Uterus (tissue), 2 donors: ENCODE data around the gene ZFPL1.

Experiments
- CTCF ChIP-seq, 4 experiments: fragments of 200-600 bp in 2 of 4; fragments of 450-650 bp in 2 of 4; sonication (generic) in 2 of 4; IDR thresholded peaks; one replicate each; pipeline ENCODE4 v1.5.1; 2016 to 2019; ENCODE audit warnings: antibody characterized with exemption in 4 of 4, mild to moderate bottlenecking in 2 of 4, moderate library complexity in 1 of 4
- POLR2A ChIP-seq, 2 donors: fragments of 450-650 bp; IDR thresholded peaks; one replicate each; pipeline ENCODE4 v1.6.1; 2016; ENCODE audit warnings: antibody characterized with exemption in 2 of 2, mild to moderate bottlenecking in 1 of 2, moderate library complexity in 1 of 2

- no peak for TF ChIP-seq POLR2A (IDR thresholded peaks at IDR 0.05)
- TF ChIP-seq CTCF (IDR thresholded peaks at IDR 0.05) = no peak
These were observed 41.1 kb upstream of the ZFPL1 start for GRCh38 chr11:65042891-65043290.
